Measurements from ENCODE around the gene CDC42EP4.

Gene CDC42EP4

GRCh38 chr17:73234736-73235135 lies 77.1 kb downstream of the CDC42EP4 start:
- ChIA-PET POLR2A (interaction anchor here (0.8 to 0.9 kb wide), 2 partner anchors 63 to 77 kb away, joined by 3 to 8 read pairs; partner anchors contain the start of gene CDC42EP4), CTCF (interaction anchor here (0.7 to 3.2 kb wide), 9 partner anchors 11 to 675 kb away, joined by 3 to 20 read pairs (median 4); partner anchors contain the start of gene COG1)
- Histone ChIP-seq H3K36me3 (ENCODE audit: control insufficient read depth in 2 of 2, insufficient read depth in 1 of 2, low read length in 2 of 2) (peaks cover 42 to 57% of the 10 kb centered on the region in 2 experiments), H3K27ac (ENCODE audit: extremely low read depth, low read depth, low read length) (no peak overlapping the region), H3K4me3 (ENCODE audit: low read depth, low read length) (no peak overlapping the region), H3K9me3 (ENCODE audit: control insufficient read depth, insufficient read depth, low read depth, low read length) (no peaks in the 10 kb centered on the region), H3K4me1 (ENCODE audit: control insufficient read depth, insufficient read depth, low read length) (peaks cover 4% of the 10 kb centered on the region; the same call in 1 of the 2 replicates)
- TF ChIP-seq ZFHX2 (tag by site-specific recombination; conservative IDR thresholded peaks at IDR 0.05): peak; percentile 22; the same call in 1 of the 2 replicates
- no peak for TF ChIP-seq ZNF629 (tag by site-specific recombination; IDR thresholded peaks at IDR 0.05)
- no peak for TF ChIP-seq ATF2 (tag by site-specific recombination; IDR thresholded peaks at IDR 0.05; ENCODE audit: low read depth)
- no peak for TF ChIP-seq ZNF521 (tag by site-specific recombination; IDR thresholded peaks at IDR 0.05)
- no peak for TF ChIP-seq ZNF148 (tag by site-specific recombination; IDR thresholded peaks at IDR 0.05; ENCODE audit: borderline replicate concordance)
- TF ChIP-seq ZIC2 (tag by site-specific recombination; IDR thresholded peaks at IDR 0.05): no peak
- no peak for TF ChIP-seq ZNF544 (tag by site-specific recombination; IDR thresholded peaks at IDR 0.05)

Data from HEK293 (cell line).